GM12874 (cell line): ENCODE results near the gene AP1G2.

Experiments used
- TF ChIP-seq, protein P1 (sequence below): IDR thresholded peaks from 2 replicates; pipeline ENCODE4 v1.5.1; 2011; ENCODE audit warnings: low read depth, mild to moderate bottlenecking, control low read depth, low read length, moderate library complexity; ENCODE audit not compliant: insufficient read depth

AP1G2 gene

GRCh38 chr14:23517650-23518326 is 49.8 kb downstream of the AP1G2 start:
- TF ChIP-seq, protein P1, sequence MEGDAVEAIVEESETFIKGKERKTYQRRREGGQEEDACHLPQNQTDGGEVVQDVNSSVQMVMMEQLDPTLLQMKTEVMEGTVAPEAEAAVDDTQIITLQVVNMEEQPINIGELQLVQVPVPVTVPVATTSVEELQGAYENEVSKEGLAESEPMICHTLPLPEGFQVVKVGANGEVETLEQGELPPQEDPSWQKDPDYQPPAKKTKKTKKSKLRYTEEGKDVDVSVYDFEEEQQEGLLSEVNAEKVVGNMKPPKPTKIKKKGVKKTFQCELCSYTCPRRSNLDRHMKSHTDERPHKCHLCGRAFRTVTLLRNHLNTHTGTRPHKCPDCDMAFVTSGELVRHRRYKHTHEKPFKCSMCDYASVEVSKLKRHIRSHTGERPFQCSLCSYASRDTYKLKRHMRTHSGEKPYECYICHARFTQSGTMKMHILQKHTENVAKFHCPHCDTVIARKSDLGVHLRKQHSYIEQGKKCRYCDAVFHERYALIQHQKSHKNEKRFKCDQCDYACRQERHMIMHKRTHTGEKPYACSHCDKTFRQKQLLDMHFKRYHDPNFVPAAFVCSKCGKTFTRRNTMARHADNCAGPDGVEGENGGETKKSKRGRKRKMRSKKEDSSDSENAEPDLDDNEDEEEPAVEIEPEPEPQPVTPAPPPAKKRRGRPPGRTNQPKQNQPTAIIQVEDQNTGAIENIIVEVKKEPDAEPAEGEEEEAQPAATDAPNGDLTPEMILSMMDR = no peak

DNA sequence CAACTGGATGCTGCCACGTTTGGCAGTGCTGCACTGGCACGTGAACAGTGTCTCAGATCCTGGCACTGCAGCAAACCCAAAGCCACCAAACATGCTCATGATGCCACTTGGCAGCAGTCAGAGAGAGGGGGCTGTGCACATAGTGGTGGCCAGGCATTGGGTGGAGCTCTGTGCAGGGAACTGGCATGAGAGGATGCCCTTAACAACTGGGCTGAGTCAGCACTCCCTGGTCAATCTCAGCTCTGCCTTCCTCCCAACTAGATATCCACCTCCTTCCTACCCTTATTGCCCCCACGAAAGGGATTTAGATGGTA is 53.0 kb downstream of the AP1G2 start:
- TF ChIP-seq, protein P1 = no peak

GRCh38 chr14:23513818-23514643 is 53.6 kb downstream of the AP1G2 start:
- TF ChIP-seq, protein P1 = no peak

GRCh38 chr14:23513005-23513817 is 54.4 kb downstream of the AP1G2 start:
- TF ChIP-seq, protein P1 = no peak

GRCh38 chr14:23512156-23512555 is 55.4 kb downstream of the AP1G2 start:
- TF ChIP-seq, protein P1 = no peak
